HepG2 (cell line): Measurements from ENCODE around the gene LGALS8. TPM values are rescaled to one million over a fixed set of nuclear protein-coding genes. Genes with fewer than 3 reads are reported as not detected.
A peak's percentile ranks its signal among the peaks of the same experiment; 100 is the strongest.

Experiments
- FOXK2 ChIP-seq: fragments of 450-650 bp; IDR thresholded peaks from 2 replicates; pipeline ENCODE4 v1.6.1; 2016
- HCFC1 ChIP-seq: fragments of 150-350 bp; IDR thresholded peaks from 2 replicates; pipeline ENCODE4 v1.6.1; 2014; ENCODE audit warnings: low read depth, low read length
- HMG20B ChIP-seq: conservative IDR thresholded peaks from 2 replicates; pipeline ENCODE4 v1.6.1; 2016; ENCODE audit warnings: missing genetic modification reagents, missing compliant biosample characterization
- MED8 ChIP-seq: sonication (generic); formaldehyde crosslinking; IDR thresholded peaks from 2 replicates; pipeline ENCODE4 v1.8.1; 2023; ENCODE audit warnings: mild to moderate bottlenecking, missing genetic modification reagents; ENCODE audit not compliant: insufficient replicate concordance
- PAF1 ChIP-seq: IDR thresholded peaks from 2 replicates; pipeline ENCODE4 v1.6.1; 2016; ENCODE audit warnings: missing genetic modification reagents, missing compliant biosample characterization
- RXRB ChIP-seq: IDR thresholded peaks from 2 replicates; pipeline ENCODE4 v1.6.1; 2016; ENCODE audit warnings: borderline replicate concordance, missing genetic modification reagents, missing compliant biosample characterization
- SMAD1 ChIP-seq: sonication (generic); formaldehyde crosslinking; IDR thresholded peaks from 2 replicates; pipeline ENCODE4 v1.4.0; 2020; ENCODE audit warnings: missing genetic modification reagents, low read depth, mild to moderate bottlenecking, borderline replicate concordance
- ZNF260 ChIP-seq: sonication (generic); formaldehyde crosslinking; IDR thresholded peaks from 2 replicates; pipeline ENCODE4 v1.4.0; 2020; ENCODE audit warnings: missing genetic modification reagents, low read depth, mild to moderate bottlenecking, borderline replicate concordance
- ZNF441 ChIP-seq: sonication (generic); formaldehyde crosslinking; IDR thresholded peaks from 2 replicates; pipeline ENCODE4 v1.7.0; 2021; ENCODE audit warnings: missing genetic modification reagents, borderline replicate concordance
- ZNF564 ChIP-seq: sonication (generic); formaldehyde crosslinking; IDR thresholded peaks from 2 replicates; pipeline ENCODE4 v1.8.1; 2023; ENCODE audit warnings: mild to moderate bottlenecking, missing genetic modification reagents
- polyA plus RNA-seq, 8 experiments: library from polyadenylated mRNA; depleted of rRNA in 3 of 8; stranded (reverse) in 7 of 8; unstranded in 1 of 8; fragments of >200 nt; fragmentation: Illumina TruSeq in 4 of 8; extraction: Trizol in 4 of 8; gene quantifications; 2 replicates each; pipeline versions ENCODE4 v1.2.1 to v1.2.3, GENCODE V29; 2011 to 2016; ENCODE audit warnings: low read depth in 4 of 8, missing spikeins in 1 of 8, mixed read lengths in 1 of 8; ENCODE audit not compliant: insufficient read depth in 1 of 8
- total RNA-seq, 5 experiments: library from RNA; depleted of rRNA; stranded (reverse); fragments of >200 nt; fragmentation: Illumina TruSeq; extraction: Trizol; gene quantifications; 2 replicates each; pipeline ENCODE4 v1.2.3, GENCODE V29; 2016; ENCODE audit warnings: low read depth in 1 of 5
- TF ChIP-seq, protein P1 (sequence below): sonication (generic); formaldehyde crosslinking; IDR thresholded peaks from 2 replicates; pipeline ENCODE4 v1.5.1; 2020; ENCODE audit warnings: mild to moderate bottlenecking, missing genetic modification reagents, moderate library complexity
- TF ChIP-seq, protein P2 (sequence below): sonication (generic); formaldehyde crosslinking; IDR thresholded peaks from 2 replicates; pipeline ENCODE4 v1.9.0; 2022; ENCODE audit warnings: low read depth, missing genetic modification reagents
- TF ChIP-seq, protein P3 (sequence below): sonication (generic); formaldehyde crosslinking; IDR thresholded peaks from 2 replicates; pipeline ENCODE4 v1.4.0; 2020; ENCODE audit warnings: mild to moderate bottlenecking, low read depth, missing genetic modification reagents
- TF ChIP-seq, protein P4 (sequence below): sonication (generic); formaldehyde crosslinking; IDR thresholded peaks from 2 replicates; pipeline ENCODE4 v1.4.0; 2020; ENCODE audit warnings: missing genetic modification reagents
- TF ChIP-seq, protein P5 (sequence below): sonication (generic); formaldehyde crosslinking; IDR thresholded peaks from 2 replicates; pipeline ENCODE4 v1.4.0; 2020; ENCODE audit warnings: missing genetic modification reagents

LGALS8 gene
- total and polyA plus RNA-seq, 2 of the 13 experiments (the other 11 are each of a cell fraction or from before 2014, with no cell fraction given) = 29.3 to 185 TPM

DNA sequence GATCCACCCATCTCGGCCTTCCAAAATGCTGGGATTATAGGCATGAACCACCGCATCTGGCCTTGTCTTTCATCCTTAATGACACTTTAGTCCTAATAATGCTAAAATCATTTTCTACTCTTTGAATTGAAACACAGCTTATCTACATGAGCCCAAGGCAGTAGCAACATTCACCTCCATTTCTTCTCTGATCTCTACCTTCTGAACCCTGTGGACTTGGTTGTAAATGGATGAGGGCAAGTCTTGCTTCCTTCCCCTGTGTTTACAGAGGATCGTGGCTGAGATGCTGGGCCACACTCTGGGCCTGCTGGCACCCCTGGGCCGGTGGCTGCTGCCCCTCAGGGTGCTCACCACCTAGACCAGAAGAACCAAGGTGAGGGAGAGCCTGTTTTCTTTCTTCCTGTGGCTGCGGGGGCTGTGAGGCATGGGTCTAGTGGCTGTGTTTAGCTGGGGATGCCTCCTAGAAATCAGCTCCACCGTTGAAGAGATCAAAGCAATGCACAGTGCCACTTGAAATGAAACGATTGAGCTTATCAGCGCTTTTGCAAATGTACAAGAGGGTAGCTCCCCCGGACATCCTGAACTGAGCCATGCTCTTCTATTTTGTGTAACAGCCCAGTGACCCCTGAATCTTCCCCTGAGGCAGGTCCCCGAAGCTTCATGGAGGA is 32.2 kb upstream of the LGALS8 start (continued):
- TF ChIP-seq, protein P1, sequence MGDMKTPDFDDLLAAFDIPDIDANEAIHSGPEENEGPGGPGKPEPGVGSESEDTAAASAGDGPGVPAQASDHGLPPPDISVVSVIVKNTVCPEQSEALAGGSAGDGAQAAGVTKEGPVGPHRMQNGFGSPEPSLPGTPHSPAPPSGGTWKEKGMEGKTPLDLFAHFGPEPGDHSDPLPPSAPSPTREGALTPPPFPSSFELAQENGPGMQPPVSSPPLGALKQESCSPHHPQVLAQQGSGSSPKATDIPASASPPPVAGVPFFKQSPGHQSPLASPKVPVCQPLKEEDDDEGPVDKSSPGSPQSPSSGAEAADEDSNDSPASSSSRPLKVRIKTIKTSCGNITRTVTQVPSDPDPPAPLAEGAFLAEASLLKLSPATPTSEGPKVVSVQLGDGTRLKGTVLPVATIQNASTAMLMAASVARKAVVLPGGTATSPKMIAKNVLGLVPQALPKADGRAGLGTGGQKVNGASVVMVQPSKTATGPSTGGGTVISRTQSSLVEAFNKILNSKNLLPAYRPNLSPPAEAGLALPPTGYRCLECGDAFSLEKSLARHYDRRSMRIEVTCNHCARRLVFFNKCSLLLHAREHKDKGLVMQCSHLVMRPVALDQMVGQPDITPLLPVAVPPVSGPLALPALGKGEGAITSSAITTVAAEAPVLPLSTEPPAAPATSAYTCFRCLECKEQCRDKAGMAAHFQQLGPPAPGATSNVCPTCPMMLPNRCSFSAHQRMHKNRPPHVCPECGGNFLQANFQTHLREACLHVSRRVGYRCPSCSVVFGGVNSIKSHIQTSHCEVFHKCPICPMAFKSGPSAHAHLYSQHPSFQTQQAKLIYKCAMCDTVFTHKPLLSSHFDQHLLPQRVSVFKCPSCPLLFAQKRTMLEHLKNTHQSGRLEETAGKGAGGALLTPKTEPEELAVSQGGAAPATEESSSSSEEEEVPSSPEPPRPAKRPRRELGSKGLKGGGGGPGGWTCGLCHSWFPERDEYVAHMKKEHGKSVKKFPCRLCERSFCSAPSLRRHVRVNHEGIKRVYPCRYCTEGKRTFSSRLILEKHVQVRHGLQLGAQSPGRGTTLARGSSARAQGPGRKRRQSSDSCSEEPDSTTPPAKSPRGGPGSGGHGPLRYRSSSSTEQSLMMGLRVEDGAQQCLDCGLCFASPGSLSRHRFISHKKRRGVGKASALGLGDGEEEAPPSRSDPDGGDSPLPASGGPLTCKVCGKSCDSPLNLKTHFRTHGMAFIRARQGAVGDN (CRISPR knock-in tag) = peak; percentile 87
- TF ChIP-seq HCFC1 (no peak), HMG20B (no peak), ZNF564 (CRISPR knock-in tag) (no peak), RXRB (CRISPR knock-in tag) (peak; percentile 51; the same call in 1 of the 2 replicates), MED8 (CRISPR knock-in tag) (peak; percentile 27), SMAD1 (no peak), FOXK2 (no peak), ZNF260 (no peak), PAF1 (CRISPR knock-in tag) (no peak), ZNF441 (CRISPR knock-in tag) (no peak)
- TF ChIP-seq, protein P2, sequence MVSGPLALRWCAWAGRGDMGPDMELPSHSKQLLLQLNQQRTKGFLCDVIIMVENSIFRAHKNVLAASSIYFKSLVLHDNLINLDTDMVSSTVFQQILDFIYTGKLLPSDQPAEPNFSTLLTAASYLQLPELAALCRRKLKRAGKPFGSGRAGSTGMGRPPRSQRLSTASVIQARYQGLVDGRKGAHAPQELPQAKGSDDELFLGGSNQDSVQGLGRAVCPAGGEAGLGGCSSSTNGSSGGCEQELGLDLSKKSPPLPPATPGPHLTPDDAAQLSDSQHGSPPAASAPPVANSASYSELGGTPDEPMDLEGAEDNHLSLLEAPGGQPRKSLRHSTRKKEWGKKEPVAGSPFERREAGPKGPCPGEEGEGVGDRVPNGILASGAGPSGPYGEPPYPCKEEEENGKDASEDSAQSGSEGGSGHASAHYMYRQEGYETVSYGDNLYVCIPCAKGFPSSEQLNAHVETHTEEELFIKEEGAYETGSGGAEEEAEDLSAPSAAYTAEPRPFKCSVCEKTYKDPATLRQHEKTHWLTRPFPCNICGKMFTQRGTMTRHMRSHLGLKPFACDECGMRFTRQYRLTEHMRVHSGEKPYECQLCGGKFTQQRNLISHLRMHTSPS (CRISPR knock-in tag) = no peak
- TF ChIP-seq, protein P3, sequence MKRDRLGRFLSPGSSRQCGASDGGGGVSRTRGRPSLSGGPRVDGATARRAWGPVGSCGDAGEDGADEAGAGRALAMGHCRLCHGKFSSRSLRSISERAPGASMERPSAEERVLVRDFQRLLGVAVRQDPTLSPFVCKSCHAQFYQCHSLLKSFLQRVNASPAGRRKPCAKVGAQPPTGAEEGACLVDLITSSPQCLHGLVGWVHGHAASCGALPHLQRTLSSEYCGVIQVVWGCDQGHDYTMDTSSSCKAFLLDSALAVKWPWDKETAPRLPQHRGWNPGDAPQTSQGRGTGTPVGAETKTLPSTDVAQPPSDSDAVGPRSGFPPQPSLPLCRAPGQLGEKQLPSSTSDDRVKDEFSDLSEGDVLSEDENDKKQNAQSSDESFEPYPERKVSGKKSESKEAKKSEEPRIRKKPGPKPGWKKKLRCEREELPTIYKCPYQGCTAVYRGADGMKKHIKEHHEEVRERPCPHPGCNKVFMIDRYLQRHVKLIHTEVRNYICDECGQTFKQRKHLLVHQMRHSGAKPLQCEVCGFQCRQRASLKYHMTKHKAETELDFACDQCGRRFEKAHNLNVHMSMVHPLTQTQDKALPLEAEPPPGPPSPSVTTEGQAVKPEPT (CRISPR knock-in tag) = no peak
- TF ChIP-seq, protein P4, sequence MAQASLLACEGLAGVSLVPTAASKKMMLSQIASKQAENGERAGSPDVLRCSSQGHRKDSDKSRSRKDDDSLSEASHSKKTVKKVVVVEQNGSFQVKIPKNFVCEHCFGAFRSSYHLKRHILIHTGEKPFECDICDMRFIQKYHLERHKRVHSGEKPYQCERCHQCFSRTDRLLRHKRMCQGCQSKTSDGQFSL (CRISPR knock-in tag) = no peak
- TF ChIP-seq, protein P5, sequence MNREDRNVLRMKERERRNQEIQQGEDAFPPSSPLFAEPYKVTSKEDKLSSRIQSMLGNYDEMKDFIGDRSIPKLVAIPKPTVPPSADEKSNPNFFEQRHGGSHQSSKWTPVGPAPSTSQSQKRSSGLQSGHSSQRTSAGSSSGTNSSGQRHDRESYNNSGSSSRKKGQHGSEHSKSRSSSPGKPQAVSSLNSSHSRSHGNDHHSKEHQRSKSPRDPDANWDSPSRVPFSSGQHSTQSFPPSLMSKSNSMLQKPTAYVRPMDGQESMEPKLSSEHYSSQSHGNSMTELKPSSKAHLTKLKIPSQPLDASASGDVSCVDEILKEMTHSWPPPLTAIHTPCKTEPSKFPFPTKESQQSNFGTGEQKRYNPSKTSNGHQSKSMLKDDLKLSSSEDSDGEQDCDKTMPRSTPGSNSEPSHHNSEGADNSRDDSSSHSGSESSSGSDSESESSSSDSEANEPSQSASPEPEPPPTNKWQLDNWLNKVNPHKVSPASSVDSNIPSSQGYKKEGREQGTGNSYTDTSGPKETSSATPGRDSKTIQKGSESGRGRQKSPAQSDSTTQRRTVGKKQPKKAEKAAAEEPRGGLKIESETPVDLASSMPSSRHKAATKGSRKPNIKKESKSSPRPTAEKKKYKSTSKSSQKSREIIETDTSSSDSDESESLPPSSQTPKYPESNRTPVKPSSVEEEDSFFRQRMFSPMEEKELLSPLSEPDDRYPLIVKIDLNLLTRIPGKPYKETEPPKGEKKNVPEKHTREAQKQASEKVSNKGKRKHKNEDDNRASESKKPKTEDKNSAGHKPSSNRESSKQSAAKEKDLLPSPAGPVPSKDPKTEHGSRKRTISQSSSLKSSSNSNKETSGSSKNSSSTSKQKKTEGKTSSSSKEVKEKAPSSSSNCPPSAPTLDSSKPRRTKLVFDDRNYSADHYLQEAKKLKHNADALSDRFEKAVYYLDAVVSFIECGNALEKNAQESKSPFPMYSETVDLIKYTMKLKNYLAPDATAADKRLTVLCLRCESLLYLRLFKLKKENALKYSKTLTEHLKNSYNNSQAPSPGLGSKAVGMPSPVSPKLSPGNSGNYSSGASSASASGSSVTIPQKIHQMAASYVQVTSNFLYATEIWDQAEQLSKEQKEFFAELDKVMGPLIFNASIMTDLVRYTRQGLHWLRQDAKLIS (CRISPR knock-in tag) = no peak
